ENCODE results near the gene MNT.

MNT gene

GRCh38 chr17:2391597-2392251, 9.1 kb downstream of the MNT start:
- no peak for TF ChIP-seq CTCF (IDR thresholded peaks at IDR 0.05; ENCODE audit: low read length, missing control alignments)
- no peak for DNase-seq (ENCODE audit: low read depth)
- H3K4me3 ChIP-seq (replicated peaks; ENCODE audit: low read depth, low read length), result peak overlapping the region; percentile 49

- DNase-seq (ENCODE audit: low read depth), result no peak
- no peak for TF ChIP-seq CTCF (IDR thresholded peaks at IDR 0.05; ENCODE audit: low read length, missing control alignments)
- H3K4me3 ChIP-seq (replicated peaks; ENCODE audit: low read depth, low read length), result no peak overlapping the region
Measured at GRCh38 chr17:2390199-2390836, 10.5 kb downstream of the MNT start.

GRCh38 chr17:2388683-2389055, 12.2 kb downstream of the MNT start:
- H3K4me3 ChIP-seq (replicated peaks; ENCODE audit: low read depth, low read length), result no peak overlapping the region
- TF ChIP-seq CTCF (IDR thresholded peaks at IDR 0.05; ENCODE audit: low read length, missing control alignments), result no peak
- no peak for DNase-seq (ENCODE audit: low read depth)

GRCh38 chr17:2388020-2388682, 12.7 kb downstream of the MNT start:
- H3K4me3 ChIP-seq (replicated peaks; ENCODE audit: low read depth, low read length), result no peak overlapping the region
- no peak for TF ChIP-seq CTCF (IDR thresholded peaks at IDR 0.05; ENCODE audit: low read length, missing control alignments)
- DNase-seq (ENCODE audit: low read depth), result no peak

GRCh38 chr17:2387086-2388019, 13.5 kb downstream of the MNT start:
- no peak for DNase-seq (ENCODE audit: low read depth)
- TF ChIP-seq CTCF (IDR thresholded peaks at IDR 0.05; ENCODE audit: low read length, missing control alignments), result no peak
- no peak overlapping the region for H3K4me3 ChIP-seq (replicated peaks; ENCODE audit: low read depth, low read length)

- DNase-seq (ENCODE audit: low read depth), result no peak
- TF ChIP-seq CTCF (IDR thresholded peaks at IDR 0.05; ENCODE audit: low read length, missing control alignments), result no peak
- H3K4me3 ChIP-seq (replicated peaks; ENCODE audit: low read depth, low read length), result no peak overlapping the region
Measured at GRCh38 chr17:2386400-2387085, 14.3 kb downstream of the MNT start.
